HepG2 (cell line): Measurements from ENCODE around the gene ALDH3A1. TPM values are rescaled to one million over a fixed set of nuclear protein-coding genes. Genes with fewer than 3 reads are reported as not detected.

Experiments used
- ATAC-seq: fragments of 200-7000 bp; cut with Tn5 transposase; 3 replicates; pipeline ENCODE4 v1.9.1; 2020; ENCODE audit warnings: mild to moderate bottlenecking, moderate library complexity
- BruUV-seq: library from RNA; stranded (reverse); fragments of 400-500 nt; replicated peaks from 2 replicates; lab custom pipeline; 2021; lab: Mats Ljungman, UMichigan
- CTCF ChIA-PET: fragments of 300-600 bp; formaldehyde crosslinking; extraction: SDS; loops from one replicate; lab custom pipeline; 2021; ENCODE audit warnings: low total read pairs, inconsistent platforms, low intra/inter-chr PET ratio; lab: Yijun Ruan, JAX
- POLR2A ChIA-PET: fragments of 350-600 bp; sonication (Branson Sonifier 250); formaldehyde crosslinking; loops from one replicate; lab custom pipeline; 2020; ENCODE audit warnings: antibody characterized with exemption, inconsistent platforms; lab: Yijun Ruan, JAX
- DNase-seq: peaks from one replicate; pipeline ENCODE4 v3.0.0-alpha.2; 2015; ENCODE audit warnings: low spot score
- FAIRE-seq: peaks from 3 replicates; lab custom pipeline; 2011; peaks lifted over from hg19 to GRCh38; lab: Jason Lieb, UNC
- H2AFZ ChIP-seq: one replicate; pipeline ENCODE4 v1.6.1; 2011; ENCODE audit warnings: low read length, inconsistent platforms
- H3K27ac ChIP-seq: fragments of 300-600 bp; 3 replicates; pipeline ENCODE4 v1.8.0; 2011; ENCODE audit warnings: mixed run types, mild to moderate bottlenecking, mixed read lengths, low read length, inconsistent platforms; ENCODE audit not compliant: insufficient read depth; ENCODE audit errors: extremely low read length
- H3K27me3 ChIP-seq, 2 experiments: fragments of 200-600 bp in 1 of 2; 2 replicates in 1 of 2; 3 replicates in 1 of 2; pipeline versions ENCODE4 v1.6.0 to v1.8.0; 2011; ENCODE audit warnings: low read length in 2 of 2, mild to moderate bottlenecking in 2 of 2, moderate library complexity in 2 of 2, inconsistent platforms in 1 of 2; ENCODE audit not compliant: insufficient read depth in 2 of 2, control insufficient read depth in 1 of 2
- H3K36me3 ChIP-seq, 2 experiments: fragments of 200-600 bp in 1 of 2; replicated peaks in 1 of 2; 2 replicates in 1 of 2; 3 replicates in 1 of 2; pipeline versions ENCODE4 v1.5.1 to v1.8.0; 2011; ENCODE audit warnings: low read length in 2 of 2, inconsistent platforms in 1 of 2; ENCODE audit not compliant: insufficient read depth in 2 of 2, control insufficient read depth in 1 of 2
- H3K4me1 ChIP-seq: 2 replicates; pipeline ENCODE4 v1.5.1; 2012; ENCODE audit warnings: low read length, inconsistent platforms; ENCODE audit not compliant: insufficient read depth
- H3K4me2 ChIP-seq: 2 replicates; pipeline ENCODE4 v1.6.0; 2011; ENCODE audit warnings: low read depth, low read length, inconsistent platforms
- H3K4me3 ChIP-seq, 3 experiments: fragments of 200-600 bp in 1 of 3; sonication (generic), shearing (Covaris generic) in 1 of 3; replicated peaks in 1 of 3; 2 replicates each; pipeline ENCODE4 v1.5.1; 2011 to 2016; ENCODE audit warnings: low read length in 3 of 3, inconsistent platforms in 2 of 3, low read depth in 2 of 3, mild to moderate bottlenecking in 2 of 3, control low read depth in 1 of 3, mixed read lengths in 1 of 3; ENCODE audit not compliant: insufficient read depth in 1 of 3
- H3K79me2 ChIP-seq: one replicate; pipeline ENCODE4 v1.6.1; 2011; ENCODE audit warnings: low read length, inconsistent platforms; ENCODE audit not compliant: insufficient read depth
- H3K9ac ChIP-seq: 2 replicates; pipeline ENCODE4 v1.6.0; 2011; ENCODE audit warnings: mild to moderate bottlenecking, low read depth, low read length, inconsistent platforms; ENCODE audit not compliant: insufficient read depth
- H3K9me3 ChIP-seq: 2 replicates; pipeline ENCODE4 v1.5.1; 2012; ENCODE audit warnings: mild to moderate bottlenecking, low read length
- H4K20me1 ChIP-seq: 2 replicates; pipeline ENCODE4 v1.6.0; 2011; ENCODE audit warnings: inconsistent platforms, mild to moderate bottlenecking, low read length, moderate library complexity; ENCODE audit not compliant: insufficient read depth
- AKNA ChIP-seq: sonication (generic); formaldehyde crosslinking; IDR thresholded peaks from 2 replicates; pipeline ENCODE4 v1.4.0; 2020; ENCODE audit warnings: missing genetic modification reagents, borderline replicate concordance
- CERS6 ChIP-seq: sonication (generic); formaldehyde crosslinking; IDR thresholded peaks from 2 replicates; pipeline ENCODE4 v1.5.0; 2020; ENCODE audit warnings: missing genetic modification reagents
- FOXK2 ChIP-seq: fragments of 450-650 bp; IDR thresholded peaks from 2 replicates; pipeline ENCODE4 v1.6.1; 2016
- KLF16 ChIP-seq, 2 experiments: sonication (generic) in 1 of 2; formaldehyde crosslinking in 1 of 2; IDR thresholded peaks; 2 replicates each; pipeline versions ENCODE4 v1.6.1 to v1.8.0; 2016 to 2023; ENCODE audit warnings: missing genetic modification reagents in 2 of 2, missing compliant biosample characterization in 1 of 2
- MEIS1 ChIP-seq: sonication (generic); formaldehyde crosslinking; IDR thresholded peaks from 2 replicates; pipeline ENCODE4 v1.9.0; 2021; ENCODE audit warnings: mild to moderate bottlenecking, missing genetic modification reagents, moderate library complexity, borderline replicate concordance
- NFYB ChIP-seq: sonication (generic); formaldehyde crosslinking; IDR thresholded peaks from 2 replicates; pipeline ENCODE4 v1.4.0; 2020; ENCODE audit warnings: missing genetic modification reagents
- RAD21 ChIP-seq: fragments of 450-650 bp; formaldehyde crosslinking; IDR thresholded peaks from 2 replicates; pipeline ENCODE4 v1.5.0; 2020; ENCODE audit warnings: mild to moderate bottlenecking
- RBFOX2 ChIP-seq: fragments of 200-400 bp; formaldehyde crosslinking; IDR thresholded peaks from 2 replicates; pipeline ENCODE4 v1.6.1; 2017; ENCODE audit warnings: low read depth, mild to moderate bottlenecking, low read length
- REL ChIP-seq: sonication (generic); formaldehyde crosslinking; conservative IDR thresholded peaks from 2 replicates; pipeline ENCODE4 v1.8.0; 2022; ENCODE audit warnings: mild to moderate bottlenecking, missing genetic modification reagents, moderate library complexity
- SAP130 ChIP-seq: IDR thresholded peaks from 2 replicates; pipeline ENCODE4 v1.6.1; 2016; ENCODE audit warnings: low read depth
- TAF15 ChIP-seq: fragments of 200-400 bp; formaldehyde crosslinking; IDR thresholded peaks from one replicate; pipeline ENCODE4 v1.6.1; 2018; ENCODE audit warnings: mild to moderate bottlenecking, low read depth, low read length; ENCODE audit not compliant: poor library complexity, severe bottlenecking
- TEAD2 ChIP-seq: sonication (generic); formaldehyde crosslinking; IDR thresholded peaks from 2 replicates; pipeline ENCODE4 v1.9.0; 2021; ENCODE audit warnings: missing genetic modification reagents
- TIGD3 ChIP-seq: sonication (generic); formaldehyde crosslinking; IDR thresholded peaks from 2 replicates; pipeline ENCODE4 v1.5.1; 2020; ENCODE audit warnings: mild to moderate bottlenecking, missing genetic modification reagents, borderline replicate concordance
- XRCC5 ChIP-seq: fragments of 200-400 bp; formaldehyde crosslinking; optimal IDR thresholded peaks from 2 replicates; pipeline ENCODE3; 2017; ENCODE audit warnings: mild to moderate bottlenecking, low read length
- ZNF549 ChIP-seq: sonication (generic); formaldehyde crosslinking; IDR thresholded peaks from 2 replicates; pipeline ENCODE4 v1.5.0; 2020; ENCODE audit warnings: missing genetic modification reagents
- ZNF557 ChIP-seq: sonication (generic); formaldehyde crosslinking; IDR thresholded peaks from 2 replicates; pipeline ENCODE4 v1.4.0; 2020; ENCODE audit warnings: missing genetic modification reagents
- ZNF772 ChIP-seq: sonication (generic); formaldehyde crosslinking; IDR thresholded peaks from 2 replicates; pipeline ENCODE4 v1.5.0; 2020; ENCODE audit warnings: mild to moderate bottlenecking, missing genetic modification reagents
- ZNF878 ChIP-seq: sonication (generic); formaldehyde crosslinking; IDR thresholded peaks from 2 replicates; pipeline ENCODE4 v1.8.1; 2023; ENCODE audit warnings: mild to moderate bottlenecking, missing genetic modification reagents, moderate library complexity
- WGBS: methylation state at CpG from one replicate; pipeline ENCODE4 v1.1.6; 2017; ENCODE audit warnings: low lambda C conversion rate; 5-methylcytosine and 5-hydroxymethylcytosine counted together
- in situ Hi-C: cut with HindIII; loops from 2 replicates; pipeline ENCODE4 v1.10.0; 2017; ENCODE audit warnings: low pct_unique_long_range_greater_than_20kb; ENCODE audit not compliant: extremely low pct_ligation_motif_present
- intact Hi-C: fragments of 100-400 bp; cut with micrococcal nuclease; formaldehyde crosslinking; loops from one replicate; pipeline ENCODE4 v1.10.0; 2022; ENCODE audit not compliant: unreplicated experiment
- polyA plus RNA-seq, 8 experiments: library from polyadenylated mRNA; depleted of rRNA in 3 of 8; stranded (reverse) in 7 of 8; unstranded in 1 of 8; fragments of >200 nt; fragmentation: Illumina TruSeq in 4 of 8; extraction: Trizol in 4 of 8; gene quantifications; 2 replicates each; pipeline versions ENCODE4 v1.2.1 to v1.2.3, GENCODE V29; 2011 to 2016; ENCODE audit warnings: low read depth in 4 of 8, missing spikeins in 1 of 8, mixed read lengths in 1 of 8; ENCODE audit not compliant: insufficient read depth in 1 of 8
- total RNA-seq, 5 experiments: library from RNA; depleted of rRNA; stranded (reverse); fragments of >200 nt; fragmentation: Illumina TruSeq; extraction: Trizol; gene quantifications; 2 replicates each; pipeline ENCODE4 v1.2.3, GENCODE V29; 2016; ENCODE audit warnings: low read depth in 1 of 5

The ALDH3A1 gene
- total and polyA plus RNA-seq, 2 of the 13 experiments (the other 11 are each of a cell fraction or from before 2014, with no cell fraction given), result 0.07 to 0.62 TPM

- no peak for TF ChIP-seq AKNA (CRISPR knock-in tag)
- no peak for TF ChIP-seq CERS6
Measured at GRCh38 chr17:19730843-19731242, 17.3 kb downstream of the ALDH3A1 start (continued).

- intact Hi-C loops (loop anchor here (10.0 kb wide), 1 partner anchor 85 kb away; the partner anchor contains the start of gene ALDH3A2), in situ Hi-C loops (no loop called here)
- Histone ChIP-seq H3K9me3 (no peaks in the 10 kb centered on the region), H3K27ac (no peak overlapping the region), H3K4me2 (no peak overlapping the region), H4K20me1 (no peaks in the 10 kb centered on the region), H3K4me3 (no peak overlapping the region), H3K9ac (no peak overlapping the region), H3K27me3 (no peaks in the 10 kb centered on the region), H2AFZ (no peak overlapping the region), H3K36me3 (no peaks in the 10 kb centered on the region), H3K4me1 (peaks cover 74% of the 10 kb centered on the region), H3K79me2 (no peaks in the 10 kb centered on the region)
- TF ChIP-seq KLF16 (CRISPR knock-in tag; IDR thresholded peaks at IDR 0.05) (no peak), RAD21 (CRISPR knock-in tag) (no peak), XRCC5 (no peak), TEAD2 (CRISPR knock-in tag) (no peak), RBFOX2 (no peak), ZNF878 (CRISPR knock-in tag) (no peak), TAF15 (no peak), ZNF557 (no peak), TIGD3 (CRISPR knock-in tag) (no peak), NFYB (CRISPR knock-in tag) (no peak), REL (CRISPR knock-in tag) (no peak), ZNF772 (CRISPR knock-in tag) (no peak), FOXK2 (no peak), ZNF549 (CRISPR knock-in tag) (no peak), SAP130 (no peak), MEIS1 (CRISPR knock-in tag) (no peak)
- ChIA-PET POLR2A (no interaction called here), CTCF (no interaction called here)
- ATAC-seq (no peak), FAIRE-seq (no peak), DNase-seq (no peak)
- no CpG with 5 or more reads among the region's 6 CpGs for WGBS
- BruUV-seq, result no TSS peak
Measured at GRCh38 chr17:19729900-19730299, 18.2 kb downstream of the ALDH3A1 start.
